ENCODE data around the gene SLC25A40.

SLC25A40 gene

GRCh38 chr7:87810130-87810529 lies 66.0 kb downstream of the SLC25A40 start:
- DNase-seq (ENCODE audit: low read depth): no peak
- TF ChIP-seq CTCF (IDR thresholded peaks at IDR 0.05; ENCODE audit: insufficient read depth, low read depth, low read length, missing control alignments): no peak
- no peak overlapping the region for H3K4me3 ChIP-seq (ENCODE audit: low read length)

DNA sequence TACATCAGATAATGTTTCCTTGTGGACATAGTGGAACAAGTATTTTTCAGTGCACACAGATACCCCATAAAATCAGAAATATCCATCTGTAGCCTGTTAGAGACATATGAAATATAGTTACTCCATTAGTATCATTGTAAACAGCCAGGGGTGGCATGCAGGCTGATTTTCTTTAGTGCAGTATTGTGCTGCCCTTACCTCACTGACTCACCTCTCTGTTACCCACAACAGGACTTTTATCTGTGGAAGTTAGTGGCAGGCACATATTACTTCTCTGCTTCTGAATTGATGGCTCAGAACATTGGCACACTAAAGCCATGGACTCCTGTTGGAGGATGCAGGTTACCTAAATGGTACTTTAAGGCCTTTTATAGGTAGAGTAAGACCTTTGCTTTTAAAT lies 70.0 kb downstream of the SLC25A40 start:
- no peak for DNase-seq (ENCODE audit: low read depth)
- TF ChIP-seq CTCF (IDR thresholded peaks at IDR 0.05; ENCODE audit: insufficient read depth, low read depth, low read length, missing control alignments): no peak
- H3K4me3 ChIP-seq (ENCODE audit: low read length): no peak overlapping the region

DNA sequence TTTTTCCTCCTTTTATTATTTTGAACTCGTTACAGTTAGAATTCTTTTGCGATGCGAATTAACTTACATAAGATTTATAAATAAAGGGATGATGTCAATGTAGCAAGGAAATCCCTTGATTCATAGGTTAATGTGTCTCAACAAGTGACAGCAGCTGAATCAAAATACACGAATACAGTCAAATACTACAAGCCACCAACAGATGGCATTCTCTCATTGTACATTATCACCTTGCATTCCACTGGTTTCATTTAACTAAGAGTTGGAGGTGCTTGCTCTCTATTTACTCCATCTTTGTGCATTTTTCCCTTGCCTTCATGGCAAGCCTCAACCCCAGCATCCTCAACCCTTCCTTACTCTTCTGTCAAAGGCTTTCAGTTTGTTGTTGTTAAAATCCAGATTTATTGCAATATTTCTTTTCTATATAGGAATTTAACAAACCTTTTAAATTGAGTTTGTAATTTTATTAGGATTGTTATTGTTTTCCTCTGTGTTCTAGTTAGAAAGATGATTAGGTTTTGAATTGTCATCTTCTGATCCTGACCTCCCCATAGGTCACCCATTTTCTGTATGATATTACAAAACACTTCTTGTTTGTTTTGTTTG lies 78.3 kb downstream of the SLC25A40 start:
- peak; percentile 72 for TF ChIP-seq CTCF (IDR thresholded peaks at IDR 0.05; ENCODE audit: insufficient read depth, low read depth, low read length, missing control alignments)
- DNase-seq (ENCODE audit: low read depth): peak; percentile 83
- no peak overlapping the region for H3K4me3 ChIP-seq (ENCODE audit: low read length)

DNA sequence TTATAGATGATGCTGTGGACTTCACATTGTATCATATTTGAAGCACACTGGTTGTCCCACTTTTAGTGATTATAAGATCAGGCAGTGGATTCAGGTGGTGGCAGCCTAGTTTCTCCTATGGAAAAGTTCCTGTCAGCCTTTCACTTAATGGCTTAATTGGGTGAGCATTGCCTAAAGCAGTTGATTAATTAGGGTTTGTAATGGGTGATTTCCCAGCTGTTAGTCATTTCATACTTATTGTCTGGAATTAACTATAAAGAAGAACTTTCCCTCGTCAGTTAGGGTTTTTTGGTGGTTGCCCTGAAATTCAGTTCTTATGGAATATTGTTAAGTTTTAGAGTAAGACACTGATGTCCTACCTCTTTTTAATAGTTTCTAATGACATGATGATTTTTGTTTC lies 78.8 kb downstream of the SLC25A40 start:
- DNase-seq (ENCODE audit: low read depth): peak; percentile 10
- TF ChIP-seq CTCF (IDR thresholded peaks at IDR 0.05; ENCODE audit: insufficient read depth, low read depth, low read length, missing control alignments): no peak
- no peak overlapping the region for H3K4me3 ChIP-seq (ENCODE audit: low read length)

DNA sequence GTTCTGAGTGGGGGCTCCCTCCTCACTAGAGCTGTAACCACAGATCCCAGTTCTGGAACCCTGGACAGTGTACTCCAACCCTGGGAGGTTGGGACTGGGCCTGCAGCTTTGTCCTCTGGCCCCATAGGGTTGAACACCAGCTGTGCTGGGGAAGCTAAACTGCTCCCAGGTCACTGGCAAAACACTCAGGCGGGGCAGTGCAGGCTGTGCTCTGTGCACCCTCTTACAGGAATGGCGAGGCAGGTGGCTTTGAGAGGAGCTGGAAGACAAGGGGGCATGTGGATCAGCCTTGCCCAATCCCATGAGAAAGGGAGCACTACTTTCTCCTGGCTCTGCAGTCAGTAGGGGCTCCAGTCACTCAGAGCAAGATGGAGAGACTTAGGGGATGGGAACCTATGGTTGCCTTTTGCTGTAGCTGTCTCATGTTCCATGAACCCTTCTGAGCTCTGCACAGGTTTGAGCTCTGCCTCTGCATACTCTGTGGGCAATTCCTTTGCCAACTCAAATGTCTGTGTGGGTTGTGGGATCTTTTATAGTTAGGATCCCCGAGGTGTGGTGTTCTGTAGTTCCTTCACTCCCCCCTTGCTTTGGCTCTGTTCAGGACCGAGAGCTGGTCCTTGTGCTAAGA lies 90.7 kb downstream of the SLC25A40 start:
- no peak overlapping the region for H3K4me3 ChIP-seq (ENCODE audit: low read length)
- no peak for TF ChIP-seq CTCF (IDR thresholded peaks at IDR 0.05; ENCODE audit: insufficient read depth, low read depth, low read length, missing control alignments)
- no peak for DNase-seq (ENCODE audit: low read depth)

DNA sequence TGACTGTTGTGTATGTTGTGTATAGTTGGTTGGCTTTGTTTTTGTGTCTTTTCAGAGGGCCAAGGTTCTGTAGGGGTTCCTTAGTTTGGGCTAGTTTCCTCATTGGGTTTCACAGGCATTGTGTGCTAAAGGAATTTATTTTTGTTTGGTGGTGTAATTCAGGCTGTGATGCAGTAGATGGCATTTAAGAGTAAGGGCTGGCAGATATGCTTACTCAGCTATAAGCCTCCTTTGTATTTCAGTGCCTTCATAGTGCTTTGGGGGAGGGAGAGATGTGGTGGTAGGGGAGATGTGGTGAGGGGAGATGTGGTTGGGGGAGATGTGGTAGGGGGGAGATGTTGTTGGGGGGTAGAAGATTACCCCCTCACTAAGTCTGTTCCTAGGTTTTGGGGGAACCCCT lies 91.7 kb downstream of the SLC25A40 start:
- no peak overlapping the region for H3K4me3 ChIP-seq (ENCODE audit: low read length)

More for the DNA sequence above, 91.7 kb downstream of the SLC25A40 start:
- DNase-seq (ENCODE audit: low read depth): peak; percentile 15
- no peak for TF ChIP-seq CTCF (IDR thresholded peaks at IDR 0.05; ENCODE audit: insufficient read depth, low read depth, low read length, missing control alignments)

Measured in epithelial cell of esophagus (primary cell).